NOMO-1 (cell line): ENCODE data around the gene ZNF101.

Experiments used
- DNase-seq, 2 experiments: peaks; one replicate each; lab custom pipeline; 2025; ENCODE audit not compliant: unreplicated experiment in 2 of 2; lab: John Stamatoyannopoulos, UW

ZNF101 gene

GRCh38 chr19:19704836-19705235 is 36.2 kb downstream of the ZNF101 start:
- DNase-seq: no peak

- no peak for DNase-seq
Measured at GRCh38 chr19:19710506-19710905, 41.9 kb downstream of the ZNF101 start.

GRCh38 chr19:19711306-19711933 is 42.8 kb downstream of the ZNF101 start:
- DNase-seq: no peak

- DNase-seq: no peak
Measured at GRCh38 chr19:19711934-19712828, 43.5 kb downstream of the ZNF101 start.

- no peak for DNase-seq
Measured at GRCh38 chr19:19719798-19720197, 51.2 kb downstream of the ZNF101 start.

GRCh38 chr19:19721896-19722295 is 53.3 kb downstream of the ZNF101 start:
- DNase-seq: no peak

- no peak for DNase-seq
Measured at GRCh38 chr19:19732579-19733501, 64.2 kb downstream of the ZNF101 start, which contains the start of gene ZNF14. ZNF14 (minus strand) TSS chr19:19733112; CDS start chr19:19732958, 154 bp downstream.
